GM19395 (cell line): ENCODE measurements around the gene NHLRC3.
"Not testable (repeated sequence)": the region's sequence is repeated elsewhere in the genome, so short reads cannot be mapped to it uniquely, and the experiment has no call there.

Experiments used
- ATAC-seq: cut with Tn5 transposase; IDR thresholded peaks from one replicate; pipeline ENCODE4 v1.9.1; 2021; ENCODE audit warnings: mild to moderate bottlenecking, moderate library complexity; ENCODE audit not compliant: unreplicated experiment

NHLRC3 gene

DNA sequence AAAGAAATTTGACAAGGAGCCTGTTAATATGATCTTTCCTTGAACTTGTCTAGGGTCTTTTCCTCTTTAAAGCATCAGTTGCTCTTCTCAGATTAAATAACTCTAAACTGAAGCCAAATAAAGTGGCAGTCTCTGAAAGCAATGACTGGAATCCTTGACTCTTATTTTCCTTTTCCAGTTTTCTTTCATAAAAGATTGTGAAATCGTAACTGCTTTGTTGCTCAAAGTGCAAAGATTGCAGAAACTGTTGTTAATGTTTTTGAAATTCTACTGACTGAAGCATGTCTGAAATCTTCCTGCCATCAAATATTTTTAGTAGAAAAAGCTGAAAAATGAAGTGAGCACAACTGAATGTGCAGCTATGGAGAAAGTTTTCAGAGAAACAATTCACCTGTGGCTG is 1.9 kb downstream of the NHLRC3 start:
- no peak for ATAC-seq

GRCh38 chr13:39044536-39044935 is 6.3 kb downstream of the NHLRC3 start:
- ATAC-seq = peak; percentile 89

DNA sequence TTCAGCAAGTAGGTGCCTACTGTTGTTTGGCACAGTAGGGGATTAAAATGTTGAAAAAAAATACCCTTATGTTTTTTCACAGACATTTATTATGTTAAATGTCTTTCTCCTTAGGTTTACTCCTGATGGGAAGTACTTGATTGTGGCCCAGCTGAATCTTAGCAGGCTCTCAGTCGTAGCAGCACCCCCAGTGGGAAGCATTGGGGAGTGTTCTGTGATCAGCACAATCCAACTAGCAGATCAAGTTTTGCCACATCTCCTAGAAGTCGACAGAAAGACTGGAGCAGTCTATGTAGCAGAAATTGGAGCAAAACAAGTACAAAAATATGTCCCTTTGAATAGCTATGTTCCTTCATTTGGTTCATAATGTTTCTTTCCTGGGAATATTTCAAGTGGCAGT is 9.3 kb downstream of the NHLRC3 start:
- ATAC-seq = no peak

GRCh38 chr13:39048806-39049205 is 10.6 kb downstream of the NHLRC3 start:
- ATAC-seq = no peak

GRCh38 chr13:39049274-39049673 is 11.0 kb downstream of the NHLRC3 start:
- no peak for ATAC-seq

DNA sequence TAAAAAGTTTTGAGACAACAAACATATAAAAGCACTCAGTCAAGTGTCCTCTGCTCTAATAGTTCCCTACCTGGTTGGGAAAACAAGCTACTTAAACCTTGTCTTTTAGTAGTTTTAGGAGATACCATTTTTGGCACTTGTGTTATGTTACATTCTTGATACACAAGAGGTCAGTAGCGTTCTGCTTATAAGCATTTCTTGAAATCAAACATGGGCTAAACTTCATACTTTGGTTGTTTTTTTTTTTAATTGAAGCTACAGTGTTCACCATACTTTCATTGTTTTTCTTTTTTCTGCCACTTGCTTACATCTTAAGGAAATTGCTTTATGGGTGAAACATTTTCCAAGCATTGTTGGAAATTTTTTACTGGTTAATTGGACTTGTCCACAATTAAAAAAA is 12.9 kb downstream of the NHLRC3 start:
- ATAC-seq = no peak

DNA sequence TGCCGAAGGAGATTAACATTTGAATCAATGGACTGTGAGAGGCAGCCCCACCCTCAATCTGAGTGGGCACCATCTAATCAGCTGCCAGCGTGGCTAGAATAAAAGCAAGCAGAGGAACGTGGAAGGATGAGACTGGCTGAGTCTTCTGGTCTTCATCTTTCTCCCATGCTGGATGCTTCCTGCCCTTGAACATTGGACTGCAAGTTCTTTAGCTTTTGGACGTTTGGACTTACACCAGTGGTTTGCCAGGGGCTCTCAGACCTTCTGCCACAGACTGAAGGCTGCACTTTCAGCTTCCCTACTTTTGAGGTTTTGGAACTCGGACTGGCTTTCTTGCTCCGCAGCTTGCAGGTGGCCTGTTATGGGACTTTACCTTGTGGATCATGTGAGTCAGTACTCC is 14.7 kb downstream of the NHLRC3 start:
- no peak for ATAC-seq

- no peak for ATAC-seq
Measured at GRCh38 chr13:39054112-39054511, 15.9 kb downstream of the NHLRC3 start.

GRCh38 chr13:39056018-39056417 is 17.8 kb downstream of the NHLRC3 start:
- ATAC-seq = no peak

- ATAC-seq = no peak
Measured at GRCh38 chr13:39058040-39058439, 19.8 kb downstream of the NHLRC3 start.

DNA sequence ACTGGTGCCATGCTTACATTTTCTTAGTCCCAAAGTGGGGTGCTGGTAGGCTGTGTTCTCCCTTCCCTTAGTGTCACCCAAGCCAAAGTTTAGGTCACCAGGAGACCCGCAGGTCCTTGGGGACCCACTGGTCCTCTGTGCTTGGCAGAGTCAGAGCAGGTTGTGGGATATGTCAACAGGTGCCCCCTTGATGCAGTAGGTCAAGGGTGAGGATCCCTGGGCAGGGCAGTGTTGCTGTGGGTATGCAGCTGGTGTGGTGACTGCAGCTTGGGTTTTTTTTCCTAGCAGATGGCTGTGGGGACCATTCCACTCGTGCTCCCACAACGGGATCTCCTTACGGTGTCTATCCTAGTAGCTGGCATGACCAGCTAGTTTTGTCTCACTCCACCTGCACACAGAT is 23.7 kb downstream of the NHLRC3 start:
- no peak for ATAC-seq

GRCh38 chr13:39072842-39073241 is 34.6 kb downstream of the NHLRC3 start:
- no peak for ATAC-seq

- no peak for ATAC-seq
Measured at GRCh38 chr13:39073983-39074382, 35.7 kb downstream of the NHLRC3 start.

GRCh38 chr13:39086251-39086945 is 48.1 kb downstream of the NHLRC3 start:
- ATAC-seq = not testable (repeated sequence)

GRCh38 chr13:39091586-39091985 is 53.3 kb downstream of the NHLRC3 start:
- ATAC-seq = no peak

DNA sequence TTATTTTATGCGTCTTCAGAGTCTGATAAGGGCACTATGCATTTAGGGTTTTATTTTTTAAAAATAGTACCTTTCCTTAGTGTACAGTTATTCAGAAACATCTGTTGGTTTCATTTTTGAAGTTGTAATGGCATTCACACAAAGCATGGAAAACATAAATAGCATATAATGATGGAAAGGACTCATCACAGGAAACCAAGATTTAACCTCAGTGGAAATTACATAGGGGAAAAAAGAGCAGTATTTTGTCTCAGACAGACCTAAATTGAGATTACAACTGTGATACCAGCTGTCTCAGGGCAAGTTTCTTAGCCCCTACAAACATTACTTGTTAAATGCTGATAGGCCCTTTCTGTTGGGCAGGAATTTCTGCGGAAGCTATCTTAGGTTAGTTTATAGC is 57.2 kb downstream of the NHLRC3 start:
- ATAC-seq = peak; percentile 66

DNA sequence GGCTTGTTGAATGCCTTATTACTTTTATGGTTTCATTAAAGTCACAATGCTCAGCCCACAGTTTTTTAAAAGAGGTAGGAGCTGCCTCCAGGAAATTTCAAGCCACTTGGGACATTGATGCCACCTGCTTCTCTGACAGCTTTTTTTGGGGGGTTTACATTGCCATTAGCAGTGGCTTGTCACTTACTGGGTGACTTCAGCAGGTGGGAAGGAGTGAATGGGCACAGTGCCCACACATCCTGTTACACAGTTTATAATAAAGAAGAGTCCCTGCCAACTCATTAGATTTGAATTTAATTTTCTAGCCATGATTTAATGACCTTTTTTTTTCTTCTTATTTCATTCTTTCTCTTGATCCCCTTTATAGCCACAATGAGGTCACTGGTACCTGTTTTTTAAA is 61.0 kb downstream of the NHLRC3 start:
- no peak for ATAC-seq
